BJ (cell line): ENCODE results near the gene RABIF. TPM values are rescaled to one million over a fixed set of nuclear protein-coding genes. Genes with fewer than 3 reads are reported as not detected.
"Not testable (repeated sequence)": the region's sequence is repeated elsewhere in the genome, so short reads cannot be mapped to it uniquely, and the experiment has no call there.

Source experiments
- CTCF ChIA-PET: fragments of 350-600 bp; formaldehyde crosslinking; extraction: SDS; loops from one replicate; lab custom pipeline; 2021; ENCODE audit warnings: antibody characterized with exemption, inconsistent platforms; lab: Yijun Ruan, JAX
- POLR2A ChIA-PET: fragments of 300-600 bp; sonication (Branson Sonifier 250); formaldehyde crosslinking; extraction: SDS; loops from one replicate; lab custom pipeline; 2021; ENCODE audit warnings: antibody characterized with exemption; lab: Charles Lee
- DNase-seq: peaks from one replicate; pipeline ENCODE4 v3.0.0-alpha.2; 2011; ENCODE audit warnings: low read depth
- H3K27me3 ChIP-seq: 2 replicates; pipeline ENCODE4 v1.6.0; 2011; ENCODE audit warnings: low read length; ENCODE audit not compliant: control insufficient read depth, insufficient read depth
- H3K36me3 ChIP-seq: 2 replicates; pipeline ENCODE4 v1.5.1; 2011; ENCODE audit warnings: low read length; ENCODE audit not compliant: control insufficient read depth, insufficient read depth
- H3K4me3 ChIP-seq: 2 replicates; pipeline ENCODE4 v1.5.1; 2011; ENCODE audit warnings: low read depth, mild to moderate bottlenecking, control low read depth, low read length
- polyA plus RNA-seq: library from polyadenylated mRNA; depleted of rRNA; stranded (reverse); fragments of >200 nt; gene quantifications from 2 replicates; pipeline ENCODE4 v1.2.3, GENCODE V29; 2011; rRNA removed
- small RNA-seq: library from RNA; depleted of rRNA; stranded (forward); fragments of <200 nt; gene quantifications from one replicate; pipeline ENCODE3, GENCODE V24; 2012; ENCODE audit warnings: low replicate concordance, low read depth; ENCODE audit not compliant: insufficient read length
- TF ChIP-seq, protein P1 (sequence below): IDR thresholded peaks from 2 replicates; pipeline ENCODE4 v1.5.1; 2011; ENCODE audit warnings: low read depth, mild to moderate bottlenecking, control low read depth, inconsistent platforms, low read length, moderate library complexity; ENCODE audit not compliant: insufficient read depth

Gene RABIF
- polyA plus RNA-seq, 1 experiment: 9.7 TPM

- ChIA-PET CTCF (no interaction called here), POLR2A (no interaction called here)
- no peaks in the 10 kb centered on the region for H3K36me3 ChIP-seq
- TF ChIP-seq, protein P1, sequence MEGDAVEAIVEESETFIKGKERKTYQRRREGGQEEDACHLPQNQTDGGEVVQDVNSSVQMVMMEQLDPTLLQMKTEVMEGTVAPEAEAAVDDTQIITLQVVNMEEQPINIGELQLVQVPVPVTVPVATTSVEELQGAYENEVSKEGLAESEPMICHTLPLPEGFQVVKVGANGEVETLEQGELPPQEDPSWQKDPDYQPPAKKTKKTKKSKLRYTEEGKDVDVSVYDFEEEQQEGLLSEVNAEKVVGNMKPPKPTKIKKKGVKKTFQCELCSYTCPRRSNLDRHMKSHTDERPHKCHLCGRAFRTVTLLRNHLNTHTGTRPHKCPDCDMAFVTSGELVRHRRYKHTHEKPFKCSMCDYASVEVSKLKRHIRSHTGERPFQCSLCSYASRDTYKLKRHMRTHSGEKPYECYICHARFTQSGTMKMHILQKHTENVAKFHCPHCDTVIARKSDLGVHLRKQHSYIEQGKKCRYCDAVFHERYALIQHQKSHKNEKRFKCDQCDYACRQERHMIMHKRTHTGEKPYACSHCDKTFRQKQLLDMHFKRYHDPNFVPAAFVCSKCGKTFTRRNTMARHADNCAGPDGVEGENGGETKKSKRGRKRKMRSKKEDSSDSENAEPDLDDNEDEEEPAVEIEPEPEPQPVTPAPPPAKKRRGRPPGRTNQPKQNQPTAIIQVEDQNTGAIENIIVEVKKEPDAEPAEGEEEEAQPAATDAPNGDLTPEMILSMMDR: no peak
- DNase-seq: no peak
- no peak overlapping the region for H3K4me3 ChIP-seq
- H3K27me3 ChIP-seq: peaks cover 9% of the 10 kb centered on the region
These were observed 54.0 kb downstream of the RABIF start for GRCh38 chr1:202834771-202835547.

- ChIA-PET CTCF (no interaction called here), POLR2A (no interaction called here)
- TF ChIP-seq, protein P1: no peak
- H3K36me3 ChIP-seq: no peaks in the 10 kb centered on the region
- peaks cover 9% of the 10 kb centered on the region for H3K27me3 ChIP-seq
- H3K4me3 ChIP-seq: no peak overlapping the region
- no peak for DNase-seq
These were observed 57.0 kb downstream of the RABIF start for GRCh38 chr1:202831906-202832305.

DNA sequence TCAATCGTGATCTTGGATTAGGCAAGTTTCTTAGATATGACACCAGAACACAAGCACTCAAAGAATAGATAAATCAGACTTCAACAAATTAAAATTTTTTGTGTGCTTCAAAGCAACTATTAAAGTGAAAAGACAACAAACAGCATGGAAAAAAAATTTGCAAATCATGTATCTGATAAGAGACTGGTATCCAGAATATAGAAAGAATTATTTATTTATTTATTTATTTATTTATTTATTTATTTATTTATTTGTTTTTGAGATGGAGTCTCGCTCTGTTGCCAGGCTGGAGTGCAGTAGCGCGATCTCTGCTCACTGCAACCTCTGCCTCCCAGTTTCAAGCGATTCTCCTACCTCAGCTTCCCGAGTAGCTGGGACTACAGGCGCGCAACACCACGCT is 59.7 kb downstream of the RABIF start:
- DNase-seq, CTCF ChIA-PET, H3K4me3 ChIP-seq, POLR2A ChIA-PET, H3K27me3 ChIP-seq, H3K36me3 ChIP-seq: not testable (repeated sequence)

Small RNAs within 50 kb of the gene (small RNA-seq; reads per million reads assigned to genes)
- not detected for gene RF00019

Other genes with a start within 250 kb of the RABIF start
- gene SYT2, start 178.7 kb downstream of the RABIF start, polyA plus RNA-seq: 0.01 TPM in 1 of 2 replicates, not detected in the other
- 39.6 and 55.2 TPM in 2 replicates for gene KDM5B, start 80.7 kb downstream of the RABIF start, polyA plus RNA-seq
- 3.2 and 3.3 TPM in 2 replicates for gene PCAT6, start 78.2 kb downstream of the RABIF start, polyA plus RNA-seq
- gene KLHL12, start 38.1 kb upstream of the RABIF start, polyA plus RNA-seq: 22.7 and 35.0 TPM in 2 replicates
- 190 and 199 TPM in 2 replicates for gene ADIPOR1, start 69.2 kb upstream of the RABIF start, polyA plus RNA-seq
- gene CYB5R1, start 78.1 kb upstream of the RABIF start, polyA plus RNA-seq: 62.0 and 72.0 TPM in 2 replicates
- 103 and 111 TPM in 2 replicates for gene TMEM183A, start 118.2 kb upstream of the RABIF start, polyA plus RNA-seq
- gene PPFIA4, start 137.3 kb upstream of the RABIF start, polyA plus RNA-seq: 2.0 and 3.8 TPM in 2 replicates
- not detected in 2 replicates for gene MYOG, start 196.9 kb upstream of the RABIF start, polyA plus RNA-seq
- 2.1 and 2.4 TPM in 2 replicates for gene ADORA1, start 238.6 kb upstream of the RABIF start, polyA plus RNA-seq